H1 (cell line): Measurements from ENCODE around the gene FCN2. TPM values are rescaled to one million over a fixed set of nuclear protein-coding genes. Genes with fewer than 3 reads are reported as not detected.

Experiments used
- CBX8 ChIP-seq: fragments of 300-800, 300-1000 bp; sonication (generic); IDR thresholded peaks from 2 replicates; pipeline ENCODE4 v1.7.1; 2016; ENCODE audit warnings: low read depth, low read length, borderline replicate concordance
- JUN ChIP-seq: IDR thresholded peaks from 2 replicates; pipeline ENCODE4 v1.6.1; 2011; ENCODE audit warnings: low read depth, mild to moderate bottlenecking, improper control_type of control experiment, low read length
- RAD21 ChIP-seq, 2 experiments: IDR thresholded peaks in 1 of 2; conservative IDR thresholded peaks in 1 of 2; 2 replicates each; pipeline ENCODE4 v1.6.1; 2011; ENCODE audit warnings: low read depth in 2 of 2, low read length in 2 of 2, improper control_type of control experiment in 1 of 2, inconsistent platforms in 1 of 2, mild to moderate bottlenecking in 1 of 2, moderate library complexity in 1 of 2
- SRF ChIP-seq: IDR thresholded peaks from 2 replicates; pipeline ENCODE4 v1.6.1; 2011; ENCODE audit warnings: mild to moderate bottlenecking, low read depth, low read length, moderate library complexity
- polyA plus RNA-seq, 7 experiments: library from polyadenylated mRNA; depleted of rRNA in 3 of 7; stranded (reverse) in 5 of 7; unstranded in 2 of 7; fragments of >200 nt in 5 of 7; fragments of 200-250 nt in 2 of 7; gene quantifications; 1 replicate in 5 of 7; 2 replicates in 1 of 7; 4 replicates in 1 of 7; pipeline versions ENCODE4 v1.2.1 to v1.2.3, GENCODE V29; 2011 to 2013; ENCODE audit warnings: missing spikeins in 2 of 7, mixed read lengths in 2 of 7
- total RNA-seq: library from RNA; stranded (reverse); fragmentation: NEBNext Ultra II Directional; extraction: Animal tissue kit (Norgen Biotek cat#: 25700); gene quantifications from 2 replicates; pipeline ENCODE4 v1.2.1, GENCODE V29; 2021

FCN2 gene
- total and polyA plus RNA-seq, 2 of the 8 experiments (the other 6 are each of a cell fraction or from before 2014, with no cell fraction given) = not detected

- no peak for TF ChIP-seq SRF
- TF ChIP-seq JUN = no peak
- TF ChIP-seq CBX8 = no peak
- no peak for TF ChIP-seq RAD21 (IDR thresholded peaks at IDR 0.05 in 1 of 2, conservative IDR thresholded peaks at IDR 0.05 in 1 of 2; ENCODE audit: low read depth in 2 of 2, low read length in 2 of 2)
- TF ChIP-seq, all 59 proteins: peak for 0
Measured at GRCh38 chr9:134863306-134863902, 17.2 kb upstream of the FCN2 start (continued).
